HG03469 (cell line): ENCODE results near the gene GPR84.

ENCODE experiments used
- ATAC-seq: cut with Tn5 transposase; IDR thresholded peaks from one replicate; pipeline ENCODE4 v1.9.1; 2021; ENCODE audit warnings: mild to moderate bottlenecking, moderate library complexity, moderate number of reproducible peaks; ENCODE audit not compliant: unreplicated experiment

The GPR84 gene

GRCh38 chr12:54375259-54375579 lies 10.9 kb upstream of the GPR84 start:
- no peak for ATAC-seq

- no peak for ATAC-seq
These were observed 10.4 kb upstream of the GPR84 start for GRCh38 chr12:54374562-54375258.

DNA sequence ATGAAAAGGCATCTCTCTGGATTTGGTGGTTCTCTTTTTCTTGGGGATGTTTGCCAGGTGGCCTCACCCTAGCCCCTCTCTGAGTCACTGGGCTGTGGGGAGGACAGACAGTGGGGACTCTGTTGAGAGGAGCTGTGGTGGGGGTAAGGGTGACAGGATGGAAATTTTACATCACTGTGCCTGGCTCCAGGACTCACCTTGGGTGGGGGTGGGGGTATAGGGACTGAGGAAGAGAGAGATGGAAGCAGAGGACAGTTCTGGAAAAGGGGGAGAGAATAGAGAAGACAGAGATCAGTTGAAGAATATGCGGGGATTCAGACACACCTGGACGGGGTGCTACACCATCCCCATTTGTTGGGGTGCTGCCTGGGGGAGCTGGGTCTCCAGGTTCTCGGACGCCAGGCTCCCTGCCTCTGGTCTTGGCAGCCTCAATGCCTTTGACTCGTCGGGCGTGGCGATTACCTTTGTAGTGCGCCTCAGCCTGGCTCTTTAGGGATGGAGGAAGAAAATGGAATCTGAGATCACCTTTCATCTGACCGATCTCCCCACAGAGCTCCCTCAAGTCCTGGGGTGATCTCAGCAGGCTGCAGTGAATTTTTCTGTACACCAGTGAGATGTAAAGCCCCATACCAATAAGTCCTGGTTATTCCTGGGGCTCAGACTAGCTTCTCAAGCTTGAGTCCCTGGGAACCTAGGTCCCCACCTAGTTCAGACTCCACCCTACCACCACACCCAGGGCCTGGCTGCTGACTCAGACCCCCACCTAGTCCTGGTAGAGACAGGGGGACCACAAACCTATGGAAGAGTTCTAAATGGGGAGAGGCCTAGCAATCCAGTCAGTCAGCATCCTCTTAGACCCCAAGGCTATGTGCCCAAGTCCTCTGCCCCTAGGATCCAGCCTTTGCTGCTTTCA lies 9.6 kb upstream of the GPR84 start:
- no peak for ATAC-seq

DNA sequence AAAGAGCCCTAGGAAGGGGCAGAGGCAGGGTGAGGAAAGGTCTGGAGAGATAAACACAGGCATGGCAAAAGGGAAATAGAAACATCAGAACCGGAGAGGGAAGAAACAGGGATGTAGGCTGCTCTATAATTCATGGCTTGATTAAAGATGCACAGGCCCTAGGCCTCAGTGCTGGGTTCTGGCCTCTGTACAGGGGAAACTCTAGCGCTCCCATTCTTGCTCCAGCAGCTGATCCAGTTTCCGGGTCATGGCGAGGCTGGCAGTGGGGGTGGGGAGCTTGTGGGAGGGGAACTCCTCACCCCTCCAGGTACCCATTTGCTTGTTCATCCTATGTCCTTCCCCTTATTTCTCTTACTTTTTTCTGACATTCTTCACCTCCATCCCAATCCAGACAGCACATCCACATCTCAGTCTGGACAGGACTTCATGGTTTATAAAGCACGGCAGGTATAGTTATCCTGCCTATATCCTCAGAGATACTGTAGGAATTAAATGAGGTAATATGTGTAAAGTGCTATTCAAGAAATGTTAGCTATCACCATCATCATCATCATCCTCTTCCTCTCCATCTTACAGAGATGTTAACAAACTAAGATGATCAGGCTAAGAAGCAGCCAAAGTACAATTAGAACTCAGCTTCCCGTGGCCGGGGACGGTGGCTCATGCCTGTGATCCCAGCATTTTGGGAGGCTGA lies 8.0 kb upstream of the GPR84 start:
- ATAC-seq = no peak

DNA sequence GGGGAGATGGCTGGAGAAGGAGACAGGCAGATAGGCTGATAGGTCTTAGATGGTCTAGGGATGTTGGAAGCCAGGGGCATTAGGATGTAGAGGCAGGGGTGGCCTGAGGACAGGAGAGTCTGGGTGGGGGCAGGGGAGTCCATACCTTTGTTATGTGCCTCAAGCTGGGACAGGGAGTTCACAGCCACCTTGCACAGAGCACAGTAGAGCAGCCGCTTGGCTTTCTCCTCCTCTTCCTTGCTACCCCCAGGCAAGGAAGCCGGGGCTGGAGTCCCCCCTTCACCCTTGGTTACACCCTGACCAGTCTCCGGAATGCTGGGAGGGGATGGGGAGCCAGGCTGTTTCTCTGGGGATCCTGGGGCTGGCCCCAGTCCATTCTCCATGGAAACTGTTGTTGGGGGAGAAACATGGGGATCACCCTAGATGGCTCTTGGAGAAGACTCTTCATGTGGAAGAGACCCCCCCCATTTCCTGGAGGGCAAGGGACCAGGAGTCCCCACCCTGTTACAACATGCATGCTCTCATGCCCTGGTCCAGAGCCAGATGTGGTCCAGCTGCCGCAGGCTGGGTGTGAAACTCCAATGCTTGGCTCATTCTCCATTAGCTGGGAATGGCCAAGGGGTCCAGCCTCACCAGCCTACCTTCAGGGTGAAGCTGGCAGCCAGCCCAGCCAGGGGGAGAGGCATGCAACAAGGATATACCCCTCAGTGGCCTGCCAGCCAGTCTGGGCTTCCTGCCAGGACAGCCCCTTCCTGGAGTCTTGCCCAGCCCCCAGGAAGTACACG lies 7.2 kb upstream of the GPR84 start:
- ATAC-seq = no peak

DNA sequence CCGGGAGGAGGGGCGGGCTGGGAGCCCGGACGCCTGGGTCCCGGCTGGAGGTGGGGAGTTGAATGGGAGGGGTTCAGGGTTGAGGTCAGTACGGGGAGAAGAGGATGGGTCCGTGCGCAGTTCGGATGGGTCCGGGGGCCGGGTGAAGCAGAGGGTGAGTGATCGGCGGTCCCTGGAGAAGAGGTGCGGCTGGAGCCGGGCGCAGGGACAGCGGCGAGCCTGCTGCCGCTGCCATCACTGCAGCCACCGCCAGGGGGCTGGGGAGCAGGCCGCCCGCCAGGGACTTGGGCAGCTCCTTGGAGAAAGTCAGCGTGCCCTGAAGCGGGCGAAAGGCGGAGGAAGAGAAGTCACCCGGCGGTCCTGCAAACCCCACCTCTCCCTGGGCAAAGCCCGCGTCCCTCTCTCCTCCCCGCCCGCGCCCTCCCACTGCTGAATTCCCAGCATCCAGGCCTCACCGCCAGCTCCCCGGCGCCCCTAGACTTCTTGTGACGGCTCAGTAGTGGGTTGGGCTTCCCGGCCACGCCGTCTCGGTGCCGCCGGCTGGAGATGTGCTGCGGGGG lies 6.0 kb upstream of the GPR84 start:
- ATAC-seq = no peak

GRCh38 chr12:54369597-54370131 lies 5.4 kb upstream of the GPR84 start:
- ATAC-seq = no peak

- peak; percentile 53 for ATAC-seq
These were observed 4.7 kb upstream of the GPR84 start for GRCh38 chr12:54368709-54369596.

DNA sequence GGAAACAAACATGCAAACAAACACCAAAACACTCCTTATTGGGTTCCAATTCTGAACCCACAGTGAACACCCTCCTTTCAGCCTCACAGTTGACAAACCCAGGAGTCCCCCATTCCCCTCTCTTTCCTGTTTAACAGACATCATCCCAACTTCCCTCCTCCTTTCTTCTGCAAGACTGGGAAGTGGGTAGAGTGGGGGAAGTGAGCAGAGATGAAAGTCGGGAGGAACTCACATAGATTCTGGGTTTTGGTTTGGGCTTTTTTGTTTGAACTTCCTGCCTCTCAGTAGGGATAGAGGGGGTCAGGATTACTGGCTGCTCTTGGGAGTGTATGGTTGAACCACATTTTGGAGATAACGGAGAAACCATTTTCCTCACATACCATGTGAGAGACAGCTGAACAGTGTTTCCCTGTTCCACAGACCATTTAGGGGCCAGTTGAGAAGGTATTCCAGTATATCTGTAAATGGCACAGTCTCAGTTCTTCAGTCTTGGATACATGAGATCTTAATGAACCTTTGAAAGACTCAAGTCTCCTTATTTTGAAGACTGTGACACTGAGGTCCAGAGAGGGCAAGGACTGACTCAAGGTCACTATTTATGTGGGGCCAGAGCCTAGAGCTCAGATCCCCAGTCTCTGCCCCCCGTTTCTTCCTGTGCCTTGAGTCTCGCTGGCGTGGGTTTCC lies 3.9 kb upstream of the GPR84 start:
- no peak for ATAC-seq

DNA sequence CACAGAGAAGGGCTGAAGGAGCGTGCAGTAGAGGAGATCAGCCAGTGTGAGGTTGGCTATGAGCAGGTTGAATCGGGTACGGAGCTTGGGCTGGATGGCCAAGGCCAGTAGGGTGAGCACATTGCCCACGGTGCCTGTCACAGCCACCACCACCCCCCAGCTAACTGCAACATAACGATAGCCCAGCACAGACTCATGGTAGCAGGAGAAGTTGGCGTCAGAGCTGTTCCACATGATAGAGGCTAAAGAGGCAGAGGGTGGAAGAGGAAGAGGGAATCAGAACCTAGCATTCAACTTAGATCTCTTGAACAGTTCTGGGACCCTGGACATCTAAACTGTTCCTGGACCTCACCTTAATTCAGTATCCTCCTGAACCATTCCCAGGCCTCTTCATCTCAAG lies 668 bp downstream of the GPR84 start:
- no peak for ATAC-seq

- ATAC-seq = no peak
These were observed 1.2 kb downstream of the GPR84 start for GRCh38 chr12:54363047-54363446.

GRCh38 chr12:54360717-54361456 lies 3.4 kb downstream of the GPR84 start:
- ATAC-seq = no peak

DNA sequence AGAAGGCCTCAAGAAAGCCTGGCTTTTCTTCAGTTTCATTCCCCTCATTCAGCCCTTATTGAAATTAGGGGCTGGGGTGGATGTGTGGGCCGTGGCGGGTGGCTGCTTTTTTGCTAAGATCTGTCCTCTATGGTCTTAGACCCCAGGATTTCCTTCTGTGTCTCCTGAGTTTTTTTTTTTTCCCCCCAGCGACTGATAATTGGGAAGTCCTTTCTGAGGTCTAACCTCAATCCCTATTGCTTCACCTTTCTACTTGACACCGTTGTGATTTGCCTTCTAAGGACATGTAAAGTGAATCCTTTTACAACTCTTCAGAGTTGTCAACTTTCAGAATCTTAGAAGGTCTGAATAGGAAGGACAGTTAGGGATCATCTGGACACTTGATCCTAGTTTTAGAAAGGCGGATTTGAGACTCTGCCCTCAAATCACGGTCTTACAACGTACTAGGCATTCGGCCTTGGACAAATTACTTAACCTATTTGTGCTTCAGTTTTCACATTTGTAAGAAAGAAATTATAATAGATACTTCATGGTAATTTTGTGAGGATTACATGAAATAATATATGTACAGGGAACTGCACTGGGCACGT lies 4.4 kb downstream of the GPR84 start:
- ATAC-seq = no peak

- ATAC-seq = peak; percentile 93
These were observed 5.1 kb downstream of the GPR84 start for GRCh38 chr12:54358945-54359761.

DNA sequence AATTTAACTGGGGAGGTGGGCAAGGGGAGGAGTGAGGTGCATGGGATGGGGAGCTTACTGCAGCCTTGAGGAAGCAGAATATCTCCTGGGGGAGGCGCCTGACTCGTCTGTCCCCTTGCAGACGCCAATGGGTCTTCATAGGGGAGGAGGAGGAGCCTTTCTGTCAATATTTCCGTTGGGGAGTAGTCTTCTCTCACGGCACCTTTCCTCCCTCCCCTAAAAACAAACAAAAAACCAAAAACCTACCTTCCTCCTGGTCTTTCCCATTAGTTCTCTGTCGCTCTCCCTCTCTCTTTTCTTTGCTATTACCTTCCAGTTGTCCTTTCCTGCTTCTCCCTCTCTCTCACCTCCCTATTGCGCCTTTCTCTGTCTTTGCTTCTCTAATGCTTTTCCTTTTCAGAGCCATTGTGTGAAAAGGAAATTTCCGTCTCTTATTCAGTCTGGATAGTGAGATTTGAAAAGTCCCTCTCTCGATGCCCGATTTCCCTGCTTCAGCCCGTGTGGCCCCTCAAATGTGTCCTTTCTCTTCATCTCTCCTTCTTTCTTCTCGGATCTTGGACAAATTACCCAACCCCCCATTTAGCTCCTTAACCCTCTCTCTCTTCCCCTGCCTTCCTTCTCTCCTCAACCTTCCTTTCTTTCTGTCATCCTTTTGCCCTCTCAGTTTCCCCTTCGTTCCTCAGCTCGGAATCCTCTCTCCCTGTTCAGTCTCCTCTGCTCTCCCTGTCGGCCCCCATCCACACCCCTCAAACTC lies 5.9 kb downstream of the GPR84 start:
- ATAC-seq = no peak

DNA sequence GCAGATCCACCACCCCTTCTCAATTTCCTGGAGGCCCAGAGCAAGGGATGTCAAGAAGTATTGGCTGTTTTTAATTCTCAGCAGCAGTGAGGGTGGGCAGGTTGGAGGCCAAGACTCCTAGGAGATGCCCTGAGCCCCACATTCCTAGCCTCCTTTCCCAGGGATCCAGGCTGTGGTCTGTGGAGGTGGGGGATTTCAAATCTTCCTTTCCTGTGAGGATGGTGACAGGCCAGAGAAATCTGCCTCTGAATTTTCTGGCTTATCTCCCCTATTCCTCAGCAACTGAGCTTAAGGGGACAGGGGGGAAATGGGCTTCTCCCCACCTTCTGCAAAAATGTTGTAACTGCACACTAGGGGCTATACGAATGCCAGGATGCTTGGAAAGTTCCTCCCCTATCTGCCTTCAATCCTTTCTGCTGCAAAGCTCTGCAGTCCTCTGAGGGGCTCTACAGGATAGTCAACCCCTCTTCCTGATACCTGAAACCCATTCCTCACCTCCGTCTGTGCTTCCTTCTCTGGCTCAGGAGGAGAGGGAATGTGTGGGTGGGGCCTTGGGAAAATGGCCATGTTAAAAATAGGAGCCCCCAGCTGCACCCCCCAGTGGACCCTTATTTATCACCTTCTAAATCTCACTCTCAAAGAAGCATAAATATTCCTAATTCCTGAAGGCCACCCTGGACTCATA lies 6.6 kb downstream of the GPR84 start:
- ATAC-seq = no peak
